Measurements from ENCODE around the gene CATSPERB. TPM values are rescaled to one million over a fixed set of nuclear protein-coding genes. Genes with fewer than 3 reads are reported as not detected.

The CATSPERB gene
- total RNA-seq, result 1 to 10 TPM; 2.2 to 2.9 TPM

- no peaks in the 10 kb centered on the region for H3K36me3 ChIP-seq
- no peak within 1 kb of the TSS for H3K27ac ChIP-seq
- H3K9ac ChIP-seq (ENCODE audit: low read depth in 2 of 2, low read length in 2 of 2), result no peak within 1 kb of the TSS
- H3K27me3 ChIP-seq, result no peaks in the 10 kb centered on the region
- no peaks in the 10 kb centered on the region for H3K4me1 ChIP-seq
- no peak within 1 kb of the TSS for H3K4me3 ChIP-seq
- intact Hi-C loops (cut with DNase I), result no loop called here
- no peak for TF ChIP-seq CTCF (IDR thresholded peaks at IDR 0.05)
- DNase-seq, result no peak
- H3K9me3 ChIP-seq, result no peaks in the 10 kb centered on the region
Measured at GRCh38 chr14:91731986-91732385, at the start of gene CATSPERB. CATSPERB (minus strand) TSS chr14:91732086; CDS start chr14:91729479, 2,607 bp downstream.

GRCh38 chr14:91780452-91780851 lies 48.6 kb upstream of the CATSPERB start:
- no peaks in the 10 kb centered on the region for H3K4me1 ChIP-seq
- TF ChIP-seq CTCF (IDR thresholded peaks at IDR 0.05), result no peak
- H3K9ac ChIP-seq (ENCODE audit: low read depth in 2 of 2, low read length in 2 of 2), result no peak overlapping the region
- H3K9me3 ChIP-seq, result no peaks in the 10 kb centered on the region
- H3K36me3 ChIP-seq, result no peaks in the 10 kb centered on the region
- peak overlapping the region; percentile 15 for H3K27ac ChIP-seq
- no peak for DNase-seq
- H3K27me3 ChIP-seq, result no peaks in the 10 kb centered on the region
- no peak overlapping the region for H3K4me3 ChIP-seq
- intact Hi-C loops (cut with DNase I), result no loop called here

GRCh38 chr14:91778217-91778616 lies 46.3 kb upstream of the CATSPERB start:
- intact Hi-C loops (cut with DNase I), result no loop called here
- Histone ChIP-seq H3K4me1 (no peaks in the 10 kb centered on the region), H3K27me3 (no peaks in the 10 kb centered on the region), H3K27ac (no peak overlapping the region), H3K4me3 (no peak overlapping the region), H3K9ac (ENCODE audit: low read depth in 2 of 2, low read length in 2 of 2) (no peak overlapping the region), H3K9me3 (no peaks in the 10 kb centered on the region), H3K36me3 (no peaks in the 10 kb centered on the region)
- TF ChIP-seq CTCF (IDR thresholded peaks at IDR 0.05), result no peak
- no peak for DNase-seq

GRCh38 chr14:91774140-91775096 lies 42.5 kb upstream of the CATSPERB start:
- no peak overlapping the region for H3K27ac ChIP-seq

GRCh38 chr14:91770185-91770584 lies 38.3 kb upstream of the CATSPERB start:
- H3K27me3 ChIP-seq, result no peaks in the 10 kb centered on the region
- no peaks in the 10 kb centered on the region for H3K36me3 ChIP-seq
- no peaks in the 10 kb centered on the region for H3K4me1 ChIP-seq
- H3K4me3 ChIP-seq, result no peak overlapping the region
- intact Hi-C loops (cut with DNase I), result no loop called here
- H3K9me3 ChIP-seq, result no peaks in the 10 kb centered on the region
- DNase-seq, result no peak
- no peak overlapping the region for H3K27ac ChIP-seq
- no peak for TF ChIP-seq CTCF (IDR thresholded peaks at IDR 0.05)
- H3K9ac ChIP-seq (ENCODE audit: low read depth in 2 of 2, low read length in 2 of 2), result no peak overlapping the region

More at GRCh38 chr14:91774140-91775096, 42.5 kb upstream of the CATSPERB start:
- Histone ChIP-seq H3K4me1 (no peaks in the 10 kb centered on the region), H3K4me3 (no peak overlapping the region), H3K36me3 (no peaks in the 10 kb centered on the region), H3K27me3 (no peaks in the 10 kb centered on the region), H3K9ac (ENCODE audit: low read depth in 2 of 2, low read length in 2 of 2) (no peak overlapping the region), H3K9me3 (no peaks in the 10 kb centered on the region)
- intact Hi-C loops (cut with DNase I), result no loop called here
- DNase-seq, result no peak
- TF ChIP-seq CTCF (IDR thresholded peaks at IDR 0.05), result no peak

Measured in colonic mucosa (tissue), 4 donors.